ENCODE data around the gene PKD1. TPM values are rescaled to one million over a fixed set of nuclear protein-coding genes. Genes with fewer than 3 reads are reported as not detected.

The PKD1 gene
- total and polyA plus RNA-seq, 2 of the 13 experiments (the other 11 are each of a cell fraction or from before 2014, with no cell fraction given) = 22.1 to 23.0 TPM

GRCh38 chr16:2149630-2150417, 14.1 kb upstream of the PKD1 start (continued):
- no peak for TF ChIP-seq ZNF142 (CRISPR knock-in tag; IDR thresholded peaks at IDR 0.05)
- no peak for TF ChIP-seq HHEX (CRISPR knock-in tag; IDR thresholded peaks at IDR 0.05)
- peak; percentile 72 for TF ChIP-seq ZFY (CRISPR knock-in tag; IDR thresholded peaks at IDR 0.05)
- peak; percentile 48; the same call in 1 of the 2 replicates for TF ChIP-seq ZNF563 (CRISPR knock-in tag; IDR thresholded peaks at IDR 0.05)
- no peak for TF ChIP-seq ZBTB40 (IDR thresholded peaks at IDR 0.05)
- 0 out of 2 replicates have a peak, but pooled peaks have one; percentile 20 for TF ChIP-seq ZBTB40 (CRISPR knock-in tag; IDR thresholded peaks at IDR 0.05)
- TF ChIP-seq ZNF891 (CRISPR knock-in tag; IDR thresholded peaks at IDR 0.05) = peak; percentile 64; the same call in 1 of the 2 replicates
- peak; percentile 76; the same call in 1 of the 2 replicates for TF ChIP-seq ZNF326 (CRISPR knock-in tag; IDR thresholded peaks at IDR 0.05; ENCODE audit: borderline replicate concordance)
- no peak for TF ChIP-seq ASH2L (IDR thresholded peaks at IDR 0.05; ENCODE audit: insufficient read length, low read depth, low read length)
- TF ChIP-seq HNRNPL (IDR thresholded peaks at IDR 0.05; ENCODE audit: low read depth, low read length) = peak; percentile 72; the same call in 1 of the 2 replicates
- TF ChIP-seq POLR2G (IDR thresholded peaks at IDR 0.05; ENCODE audit: low read depth, low read length) = peak; percentile 72; the same call in 1 of the 2 replicates
- peak in 1 of 2 experiments; percentile 41; a peak in 3 of 4 replicates for TF ChIP-seq POLR2A (IDR thresholded peaks at IDR 0.05; ENCODE audit: insufficient read depth in 1 of 2, low read depth in 2 of 2, low read length in 2 of 2)
- TF ChIP-seq ZNF362 (CRISPR knock-in tag; IDR thresholded peaks at IDR 0.05; ENCODE audit: borderline replicate concordance) = no peak
